Measurements from ENCODE around the gene UBE2E2. TPM values are rescaled to one million over a fixed set of nuclear protein-coding genes. Genes with fewer than 3 reads are reported as not detected.

The UBE2E2 gene
- total RNA-seq, 1 donor from 2014 or later, result 85.2 TPM

DNA sequence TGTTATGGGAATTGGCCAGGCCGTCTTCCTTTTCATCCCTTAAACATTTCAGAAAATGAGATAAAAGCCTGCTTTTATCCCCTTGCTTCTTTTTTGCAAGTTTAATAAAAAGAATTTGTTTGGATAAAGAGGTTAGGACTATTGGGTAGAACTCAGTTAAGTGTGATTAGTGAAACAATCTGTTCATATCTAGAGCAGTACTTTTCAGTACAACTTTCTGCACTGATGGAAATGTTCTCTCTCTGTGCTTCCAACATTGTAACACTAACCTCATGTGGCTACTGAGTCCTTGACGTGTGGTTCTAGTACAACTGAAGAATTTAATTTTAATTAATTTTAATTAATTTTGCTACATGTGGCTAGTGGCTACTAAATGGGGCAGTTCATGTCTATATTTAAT lies 246.9 kb downstream of the UBE2E2 start:
- no peaks in the 10 kb centered on the region for H3K9me3 Mint-ChIP-seq (ENCODE audit: low read depth)
- H3K4me3 Mint-ChIP-seq (ENCODE audit: unreplicated experiment), result no peak overlapping the region
- TF ChIP-seq, protein P1, sequence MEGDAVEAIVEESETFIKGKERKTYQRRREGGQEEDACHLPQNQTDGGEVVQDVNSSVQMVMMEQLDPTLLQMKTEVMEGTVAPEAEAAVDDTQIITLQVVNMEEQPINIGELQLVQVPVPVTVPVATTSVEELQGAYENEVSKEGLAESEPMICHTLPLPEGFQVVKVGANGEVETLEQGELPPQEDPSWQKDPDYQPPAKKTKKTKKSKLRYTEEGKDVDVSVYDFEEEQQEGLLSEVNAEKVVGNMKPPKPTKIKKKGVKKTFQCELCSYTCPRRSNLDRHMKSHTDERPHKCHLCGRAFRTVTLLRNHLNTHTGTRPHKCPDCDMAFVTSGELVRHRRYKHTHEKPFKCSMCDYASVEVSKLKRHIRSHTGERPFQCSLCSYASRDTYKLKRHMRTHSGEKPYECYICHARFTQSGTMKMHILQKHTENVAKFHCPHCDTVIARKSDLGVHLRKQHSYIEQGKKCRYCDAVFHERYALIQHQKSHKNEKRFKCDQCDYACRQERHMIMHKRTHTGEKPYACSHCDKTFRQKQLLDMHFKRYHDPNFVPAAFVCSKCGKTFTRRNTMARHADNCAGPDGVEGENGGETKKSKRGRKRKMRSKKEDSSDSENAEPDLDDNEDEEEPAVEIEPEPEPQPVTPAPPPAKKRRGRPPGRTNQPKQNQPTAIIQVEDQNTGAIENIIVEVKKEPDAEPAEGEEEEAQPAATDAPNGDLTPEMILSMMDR (IDR thresholded peaks at IDR 0.05), result no peak
- no peak for DNase-seq (ENCODE audit: low spot score)
- no peaks in the 10 kb centered on the region for H3K36me3 Mint-ChIP-seq (ENCODE audit: low read depth)
- H3K4me1 Mint-ChIP-seq (ENCODE audit: low read depth), result peaks cover 40% of the 10 kb centered on the region
- H3K27ac Mint-ChIP-seq (ENCODE audit: unreplicated experiment), result no peak overlapping the region
- no peaks in the 10 kb centered on the region for H3K27me3 Mint-ChIP-seq (ENCODE audit: low read depth)

DNA sequence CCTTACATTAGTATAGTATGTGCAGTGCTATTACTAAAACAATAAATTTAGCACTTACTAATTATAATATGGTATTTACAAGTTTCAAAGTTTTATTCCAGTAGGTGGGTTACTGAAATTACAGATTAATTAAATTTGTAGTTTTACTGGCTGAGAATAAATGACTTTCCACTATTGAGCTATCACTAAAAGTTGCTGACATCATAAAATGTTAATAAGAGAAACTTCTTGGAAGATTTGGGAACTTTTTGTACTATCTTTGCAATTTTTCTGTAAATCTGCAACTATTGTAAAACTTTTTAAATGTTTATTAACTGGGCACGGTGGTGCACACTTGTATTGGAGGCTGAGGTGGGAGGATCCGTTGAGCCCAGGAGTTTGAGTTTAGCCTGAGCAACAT lies 247.7 kb downstream of the UBE2E2 start:
- Mint-ChIP-seq H3K27ac (ENCODE audit: unreplicated experiment) (no peak overlapping the region), H3K27me3 (ENCODE audit: low read depth) (no peaks in the 10 kb centered on the region), H3K4me3 (ENCODE audit: unreplicated experiment) (no peak overlapping the region), H3K36me3 (ENCODE audit: low read depth) (no peaks in the 10 kb centered on the region), H3K4me1 (ENCODE audit: low read depth) (peaks cover 48% of the 10 kb centered on the region), H3K9me3 (ENCODE audit: low read depth) (no peaks in the 10 kb centered on the region)
- no peak for DNase-seq (ENCODE audit: low spot score)
- TF ChIP-seq, protein P1 (IDR thresholded peaks at IDR 0.05), result no peak

DNA sequence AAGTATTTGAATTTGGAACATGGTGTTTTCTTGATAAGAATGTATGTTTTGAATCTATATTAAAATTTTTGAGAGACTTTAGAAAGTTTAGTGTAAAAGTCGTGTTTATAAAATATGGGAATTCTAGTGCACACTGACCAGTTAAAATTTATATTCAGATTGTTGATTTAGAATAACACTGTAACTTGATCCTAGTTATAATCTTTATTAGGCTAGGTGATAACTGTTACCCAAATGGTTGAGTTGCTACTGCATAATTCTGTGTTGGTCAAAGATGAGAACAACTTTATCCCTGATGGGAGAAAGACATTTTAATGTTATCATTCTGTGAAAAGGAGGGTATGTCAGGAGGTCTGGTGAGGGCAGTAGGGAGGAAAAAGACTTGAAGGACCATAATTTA lies 249.3 kb downstream of the UBE2E2 start:
- H3K36me3 Mint-ChIP-seq (ENCODE audit: low read depth), result peaks cover 1% of the 10 kb centered on the region
- H3K4me1 Mint-ChIP-seq (ENCODE audit: low read depth), result peaks cover 43% of the 10 kb centered on the region
- H3K4me3 Mint-ChIP-seq (ENCODE audit: unreplicated experiment), result no peak overlapping the region
- TF ChIP-seq, protein P1 (IDR thresholded peaks at IDR 0.05), result no peak
- peaks cover 4% of the 10 kb centered on the region for H3K9me3 Mint-ChIP-seq (ENCODE audit: low read depth)
- H3K27me3 Mint-ChIP-seq (ENCODE audit: low read depth), result no peaks in the 10 kb centered on the region
- no peak for DNase-seq (ENCODE audit: low spot score)
- H3K27ac Mint-ChIP-seq (ENCODE audit: unreplicated experiment), result no peak overlapping the region

DNA sequence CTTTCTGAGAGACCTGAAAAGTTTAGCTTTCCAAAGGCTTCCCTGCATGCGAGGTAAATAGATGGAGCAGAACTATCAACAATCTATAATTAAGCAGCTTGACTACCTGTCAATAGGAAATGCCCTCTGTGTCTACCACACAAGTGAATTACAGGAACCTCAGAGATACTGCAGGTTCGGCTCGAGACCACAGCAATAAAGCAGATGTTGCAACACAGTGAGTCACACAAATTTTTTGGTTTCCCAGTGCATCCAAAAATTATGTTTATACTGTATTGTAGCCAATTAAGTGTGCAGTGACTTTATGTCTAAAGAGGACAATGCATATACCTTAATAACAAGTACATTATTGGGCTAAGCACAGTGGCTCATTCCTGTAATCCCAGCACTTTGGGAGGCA lies 252.0 kb downstream of the UBE2E2 start:
- Mint-ChIP-seq H3K27me3 (ENCODE audit: low read depth) (no peaks in the 10 kb centered on the region), H3K27ac (ENCODE audit: unreplicated experiment) (no peak overlapping the region), H3K4me1 (ENCODE audit: low read depth) (peaks cover 45% of the 10 kb centered on the region), H3K36me3 (ENCODE audit: low read depth) (peaks cover 1% of the 10 kb centered on the region), H3K9me3 (ENCODE audit: low read depth) (peaks cover 4% of the 10 kb centered on the region), H3K4me3 (ENCODE audit: unreplicated experiment) (no peak overlapping the region)
- TF ChIP-seq, protein P1 (IDR thresholded peaks at IDR 0.05), result no peak
- DNase-seq (ENCODE audit: low spot score), result no peak

DNA sequence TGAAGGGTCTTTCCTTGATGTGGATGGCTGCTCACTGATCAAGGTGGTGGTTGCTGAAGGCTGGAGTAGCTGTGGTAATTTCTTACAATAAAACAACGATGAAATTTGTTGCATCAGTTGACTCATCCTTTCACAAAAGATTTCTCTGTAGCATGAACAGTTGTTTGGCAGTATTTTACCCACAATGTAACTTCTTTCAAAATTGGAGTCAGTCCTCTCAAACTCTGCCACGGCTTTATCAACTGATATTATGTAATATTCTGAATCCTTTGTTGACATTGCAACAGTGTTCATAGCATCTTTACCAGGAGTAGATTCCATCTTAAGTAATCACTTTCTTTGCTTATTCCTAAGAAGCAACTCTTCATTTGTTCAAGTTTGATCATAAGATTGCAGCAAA lies 252.6 kb downstream of the UBE2E2 start:
- H3K27ac Mint-ChIP-seq (ENCODE audit: unreplicated experiment), result no peak overlapping the region
- peaks cover 50% of the 10 kb centered on the region for H3K4me1 Mint-ChIP-seq (ENCODE audit: low read depth)
- H3K9me3 Mint-ChIP-seq (ENCODE audit: low read depth), result peaks cover 4% of the 10 kb centered on the region
- H3K27me3 Mint-ChIP-seq (ENCODE audit: low read depth), result no peaks in the 10 kb centered on the region
- peaks cover 1% of the 10 kb centered on the region for H3K36me3 Mint-ChIP-seq (ENCODE audit: low read depth)
- no peak overlapping the region for H3K4me3 Mint-ChIP-seq (ENCODE audit: unreplicated experiment)
- TF ChIP-seq, protein P1 (IDR thresholded peaks at IDR 0.05), result no peak
- no peak for DNase-seq (ENCODE audit: low spot score)

All from chondrocyte (in vitro differentiated cells).